Measurements from ENCODE around the gene MPI. TPM values are rescaled to one million over a fixed set of nuclear protein-coding genes. Genes with fewer than 3 reads are reported as not detected.
"Not testable (repeated sequence)": the region's sequence is repeated elsewhere in the genome, so short reads cannot be mapped to it uniquely, and the experiment has no call there.

Gene MPI
- total RNA-seq, 1 experiment from 2014 or later = 110 TPM

GRCh38 chr15:74891469-74891868 is 1.6 kb downstream of the MPI start:
- no peak for DNase-seq (ENCODE audit: low read depth)

DNA sequence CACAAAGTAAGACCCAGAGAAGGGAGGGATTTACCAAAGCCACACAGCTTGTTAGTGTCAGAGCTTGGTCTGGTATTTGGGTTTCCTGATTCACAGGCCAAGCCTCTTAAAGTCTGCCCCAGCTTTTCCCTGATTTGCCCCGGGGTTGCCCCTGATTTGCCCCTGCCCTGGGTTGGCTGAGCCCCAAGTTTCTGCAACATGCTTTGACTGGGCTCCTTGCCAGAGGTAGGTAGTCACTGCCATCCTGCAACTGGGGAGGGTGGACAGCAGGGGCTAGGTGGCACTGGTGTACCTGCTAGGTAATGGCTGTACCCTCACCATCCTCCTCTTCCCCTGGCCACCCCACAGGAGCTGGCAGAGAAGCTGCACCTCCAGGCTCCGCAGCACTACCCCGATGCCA is 2.5 kb downstream of the MPI start:
- no peak for DNase-seq (ENCODE audit: low read depth)

DNA sequence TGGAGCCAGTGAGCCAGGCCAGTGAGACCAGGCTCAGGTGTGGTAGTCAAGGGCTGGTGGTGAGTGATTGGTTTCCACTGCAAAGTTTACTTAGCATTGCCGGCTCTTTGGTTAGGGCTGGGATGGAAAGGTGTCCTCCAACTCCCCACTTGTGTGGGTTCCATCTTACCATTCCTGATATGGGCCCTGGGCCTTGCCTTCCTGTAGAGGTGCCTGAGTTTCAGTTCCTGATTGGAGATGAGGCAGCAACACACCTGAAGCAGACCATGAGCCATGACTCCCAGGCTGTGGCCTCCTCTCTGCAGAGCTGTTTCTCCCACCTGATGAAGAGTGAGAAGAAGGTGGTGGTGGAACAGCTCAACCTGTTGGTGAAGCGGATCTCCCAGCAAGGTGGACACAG is 3.1 kb downstream of the MPI start:
- DNase-seq (ENCODE audit: low read depth) = no peak

GRCh38 chr15:74893627-74894026 is 3.8 kb downstream of the MPI start:
- DNase-seq (ENCODE audit: low read depth) = no peak

DNA sequence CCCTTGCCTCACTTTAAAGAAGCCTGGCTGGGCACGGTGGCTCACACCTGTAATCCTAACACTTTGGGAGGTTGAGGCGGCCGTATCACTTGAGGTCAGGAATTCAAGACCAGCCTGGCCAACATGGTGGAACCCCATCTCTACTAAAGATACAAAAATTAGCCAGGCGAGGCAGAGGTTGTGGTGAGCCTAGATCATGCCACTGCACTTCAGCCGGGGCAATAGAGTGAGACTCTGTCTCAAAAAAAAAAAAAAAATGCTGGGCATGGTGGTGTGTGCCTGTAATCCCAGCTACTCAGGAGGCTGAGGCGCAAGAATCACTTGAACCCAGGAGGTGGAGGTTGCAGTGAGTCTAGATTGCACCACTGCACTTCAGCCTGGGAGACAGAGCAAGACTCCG is 4.5 kb downstream of the MPI start:
- not testable (repeated sequence) for DNase-seq (ENCODE audit: low read depth)

DNA sequence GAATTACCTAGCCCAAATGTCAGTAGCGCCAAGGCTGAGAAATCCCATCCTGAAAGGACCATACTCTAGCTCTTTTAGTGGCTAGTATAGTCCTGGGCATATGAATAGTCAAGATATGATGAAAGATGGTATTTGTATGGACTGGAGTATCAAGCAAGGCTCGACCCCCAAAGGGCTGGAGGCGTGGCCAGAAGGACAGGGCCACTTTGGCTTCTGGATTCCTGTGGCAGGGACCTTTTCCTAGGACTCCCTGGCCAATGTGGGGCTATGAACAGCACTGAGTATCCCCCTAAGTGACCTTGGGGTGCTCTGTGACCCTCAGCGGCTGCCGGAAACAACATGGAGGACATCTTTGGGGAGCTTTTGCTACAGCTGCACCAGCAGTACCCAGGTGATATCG is 6.0 kb downstream of the MPI start:
- DNase-seq (ENCODE audit: low read depth) = no peak

DNA sequence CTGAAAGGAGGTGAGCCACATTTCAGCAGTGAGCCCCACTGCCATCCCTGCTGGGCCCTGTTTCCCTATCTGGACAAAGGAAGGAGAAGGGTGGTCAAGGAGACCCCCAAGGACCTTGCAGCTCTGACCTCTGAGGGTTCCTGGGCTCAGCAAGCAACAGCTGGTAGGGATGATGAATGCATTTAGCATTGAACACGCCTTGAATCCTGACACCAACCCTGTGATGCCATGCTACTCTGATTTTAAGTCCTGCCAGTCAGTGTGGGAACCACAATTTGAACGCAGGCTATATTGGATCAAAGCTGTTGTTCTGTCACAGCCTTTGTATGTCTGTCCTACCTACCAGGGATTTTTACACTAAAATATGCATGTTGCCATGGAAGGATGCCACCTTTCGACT is 6.5 kb downstream of the MPI start:
- DNase-seq (ENCODE audit: low read depth) = peak; percentile 35

- no peak for DNase-seq (ENCODE audit: low read depth)
Measured at GRCh38 chr15:74897300-74897701, 7.5 kb downstream of the MPI start.

GRCh38 chr15:74901612-74902063 is 11.8 kb downstream of the MPI start:
- DNase-seq (ENCODE audit: low read depth) = peak; percentile 50

GRCh38 chr15:74902295-74903075 is 12.6 kb downstream of the MPI start:
- DNase-seq (ENCODE audit: low read depth) = no peak

DNA sequence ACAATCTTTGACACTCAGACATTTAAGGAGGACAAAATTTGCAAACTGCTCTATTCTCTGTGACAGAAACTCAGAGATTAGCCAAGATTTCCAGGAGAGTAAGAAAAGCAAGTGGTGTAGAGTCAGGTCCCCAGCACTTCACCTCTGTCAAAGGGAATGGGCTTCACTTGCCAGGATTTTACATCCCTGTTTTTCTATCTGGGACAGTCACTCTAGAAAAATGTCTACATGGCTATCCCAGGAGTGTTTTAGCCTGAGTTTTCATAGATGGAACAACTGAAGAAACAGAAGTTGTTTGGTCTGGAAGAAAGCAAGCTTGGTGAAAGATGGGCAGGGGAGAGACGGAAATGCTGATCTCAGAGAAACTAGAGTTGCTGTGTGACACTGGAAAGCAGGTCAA is 13.8 kb downstream of the MPI start:
- no peak for DNase-seq (ENCODE audit: low read depth)

GRCh38 chr15:74904190-74904805 is 14.5 kb downstream of the MPI start:
- DNase-seq (ENCODE audit: low read depth) = no peak

DNA sequence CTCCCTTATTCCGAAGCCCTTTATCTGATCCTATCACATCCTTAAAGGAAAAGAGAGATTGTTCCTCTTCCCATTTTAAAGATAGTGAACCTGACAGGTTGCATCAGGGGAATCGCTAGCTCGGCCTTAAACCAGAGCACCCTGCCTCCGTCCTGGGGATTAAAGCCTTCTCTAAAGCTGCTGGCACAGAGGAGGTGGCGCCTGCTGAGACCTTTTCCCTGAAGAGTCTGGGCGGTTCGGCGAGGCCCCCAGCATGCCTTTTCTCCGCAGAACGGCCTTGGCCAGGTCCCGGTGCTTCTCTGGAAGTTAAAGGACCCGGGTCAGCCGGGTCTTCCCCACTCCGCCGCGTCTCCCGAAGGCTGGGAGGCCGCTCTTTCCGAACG is 16.2 kb downstream of the MPI start:
- no peak for DNase-seq (ENCODE audit: low read depth)

- DNase-seq (ENCODE audit: low read depth) = peak; percentile 76
Measured at GRCh38 chr15:74906450-74907162, 16.8 kb downstream of the MPI start, which contains the start of gene FAM219B. FAM219B (minus strand) TSS chr15:74906851; CDS start chr15:74906800, 51 bp downstream.

- no peak for DNase-seq (ENCODE audit: low read depth)
Measured at GRCh38 chr15:74907163-74907870, 17.5 kb downstream of the MPI start.

DNA sequence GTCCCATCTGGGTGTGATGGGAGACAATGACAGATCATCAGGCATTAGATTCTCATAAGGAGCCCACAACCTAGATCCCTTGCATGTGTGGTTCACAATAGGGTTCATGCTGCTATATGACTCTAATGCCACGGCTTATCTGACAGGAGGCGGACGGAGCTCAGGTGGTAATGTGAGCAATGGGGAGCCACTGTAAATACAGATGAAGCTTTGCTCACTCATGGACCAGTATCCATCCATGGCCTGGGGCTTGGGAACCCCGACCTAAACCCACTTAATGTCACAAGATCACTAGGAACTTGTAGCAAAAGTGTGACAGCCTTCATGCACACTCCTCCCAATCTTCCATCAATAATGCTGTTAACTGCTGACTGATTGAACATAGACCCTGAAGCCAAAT is 18.8 kb downstream of the MPI start:
- DNase-seq (ENCODE audit: low read depth) = no peak

- DNase-seq (ENCODE audit: low read depth) = no peak
Measured at GRCh38 chr15:74913041-74913440, 23.2 kb downstream of the MPI start.

DNA sequence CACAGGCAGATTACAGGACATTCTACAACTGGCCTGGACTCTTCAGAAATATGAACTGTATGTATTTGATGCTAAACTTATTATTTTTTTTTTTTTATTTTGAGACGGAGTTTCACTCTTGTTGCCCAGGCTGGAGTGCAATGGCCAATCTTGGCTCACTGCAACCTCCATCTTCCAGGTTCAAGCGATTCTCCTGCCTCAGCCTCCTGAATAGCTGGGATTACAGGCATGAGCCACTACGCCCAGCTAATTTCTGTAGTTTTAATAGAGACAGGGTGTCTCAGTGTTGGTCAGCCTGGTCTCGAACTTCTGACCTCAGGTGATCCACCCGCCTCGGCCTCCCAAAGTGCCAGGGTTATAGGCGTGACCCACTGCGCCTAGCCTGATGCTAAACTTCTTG is 24.0 kb downstream of the MPI start:
- DNase-seq (ENCODE audit: low read depth) = not testable (repeated sequence)

DNA sequence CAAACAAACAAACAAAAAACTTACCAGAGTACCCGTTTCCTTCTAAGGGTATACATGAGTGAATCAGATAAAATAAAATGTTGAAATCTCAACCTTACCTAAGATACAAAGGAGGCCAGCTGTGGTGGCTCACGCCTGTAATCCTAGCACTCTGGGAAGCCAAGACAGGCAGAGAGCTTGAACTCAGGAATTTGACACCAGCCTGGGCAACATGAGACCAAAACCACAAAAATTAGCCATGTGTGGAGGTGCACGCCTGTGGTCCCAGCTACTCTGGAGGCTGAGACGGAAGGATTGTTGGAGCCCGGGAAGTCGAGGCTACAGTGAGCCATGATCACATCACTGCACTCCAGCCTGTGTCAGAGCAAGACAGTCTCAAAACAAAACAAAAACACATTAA is 27.8 kb downstream of the MPI start:
- peak; percentile 64 for DNase-seq (ENCODE audit: low read depth)

DNA sequence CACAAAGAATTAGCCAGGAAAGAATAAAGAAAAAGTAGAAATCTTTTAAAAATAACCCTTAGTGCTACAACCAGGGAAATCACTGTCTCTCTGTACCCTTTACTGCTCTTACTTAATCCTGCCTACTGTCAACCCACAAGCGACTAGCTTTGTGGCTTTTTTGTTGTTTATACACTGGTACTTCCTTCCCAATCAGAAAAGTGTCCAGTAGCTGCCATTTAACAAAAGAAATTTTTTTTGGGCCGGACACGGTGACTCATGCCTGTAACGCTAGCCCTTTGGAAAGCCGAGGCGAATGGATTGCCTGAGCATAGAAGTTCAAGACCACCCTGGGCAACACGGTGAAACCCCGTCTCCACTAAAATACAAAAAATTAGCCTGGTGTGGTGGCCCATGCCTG is 30.6 kb downstream of the MPI start:
- no peak for DNase-seq (ENCODE audit: low read depth)

DNA sequence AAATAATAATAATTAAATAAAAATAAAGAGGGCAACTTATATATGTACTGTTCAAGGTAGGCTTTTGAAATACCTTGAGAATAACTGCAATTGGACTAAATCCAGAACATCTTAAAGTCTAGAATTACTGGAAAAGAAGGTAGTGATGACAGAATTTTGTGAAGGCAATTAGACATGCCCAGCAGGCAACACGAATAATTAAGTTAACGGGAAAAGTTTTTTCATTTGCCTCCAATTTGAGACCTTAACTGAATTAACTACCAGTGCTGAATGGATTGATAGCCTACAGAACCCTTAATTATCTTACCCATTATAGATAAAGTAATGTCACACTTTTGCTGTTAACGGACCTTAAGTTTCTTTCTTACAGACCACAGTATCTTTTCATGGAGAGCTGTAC is 34.7 kb downstream of the MPI start:
- no peak for DNase-seq (ENCODE audit: low read depth)

DNA sequence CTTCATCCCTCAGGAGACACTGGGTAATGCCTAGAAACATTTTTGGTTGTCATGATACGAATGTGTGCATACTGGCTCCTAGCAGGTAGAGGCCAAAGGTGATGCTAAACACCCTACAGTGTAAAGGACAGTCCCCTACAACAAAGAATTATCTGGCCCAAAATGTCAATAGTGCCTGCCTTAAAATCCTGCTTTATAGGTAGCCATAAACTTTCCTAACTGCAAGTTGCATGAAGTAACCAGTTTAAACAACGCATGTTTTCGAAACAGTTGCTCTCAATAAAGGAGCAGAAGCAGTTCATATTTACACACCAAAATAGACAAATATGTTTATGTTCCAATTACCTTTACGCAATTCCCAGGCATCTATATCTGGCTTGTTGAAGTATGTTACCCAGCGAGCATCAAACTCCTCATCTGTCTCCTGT is 38.9 kb downstream of the MPI start:
- DNase-seq (ENCODE audit: low read depth) = no peak

Data from LHCN-M2 (cell line).